Measurements from ENCODE around the gene BPIFB2.

Gene BPIFB2

GRCh38 chr20:32983459-32984112 lies 23.9 kb upstream of the BPIFB2 start:
- Histone ChIP-seq H3K4me2 (ENCODE audit: low read length) (no peak overlapping the region), H3K79me2 (no peaks in the 10 kb centered on the region), H3K27ac (no peak overlapping the region), H2AFZ (no peak overlapping the region), H3K9ac (no peak overlapping the region), H3K9me3 (ENCODE audit: control insufficient read depth, low read length) (no peaks in the 10 kb centered on the region), H3K4me3 (ENCODE audit: low read depth, low read length) (no peak overlapping the region), H3K27me3 (ENCODE audit: control insufficient read depth, insufficient read depth, low read length) (no peaks in the 10 kb centered on the region), H3K36me3 (ENCODE audit: control insufficient read depth, insufficient read depth, low read length) (no peaks in the 10 kb centered on the region), H3K4me1 (no peaks in the 10 kb centered on the region)
- TF ChIP-seq, protein P1, sequence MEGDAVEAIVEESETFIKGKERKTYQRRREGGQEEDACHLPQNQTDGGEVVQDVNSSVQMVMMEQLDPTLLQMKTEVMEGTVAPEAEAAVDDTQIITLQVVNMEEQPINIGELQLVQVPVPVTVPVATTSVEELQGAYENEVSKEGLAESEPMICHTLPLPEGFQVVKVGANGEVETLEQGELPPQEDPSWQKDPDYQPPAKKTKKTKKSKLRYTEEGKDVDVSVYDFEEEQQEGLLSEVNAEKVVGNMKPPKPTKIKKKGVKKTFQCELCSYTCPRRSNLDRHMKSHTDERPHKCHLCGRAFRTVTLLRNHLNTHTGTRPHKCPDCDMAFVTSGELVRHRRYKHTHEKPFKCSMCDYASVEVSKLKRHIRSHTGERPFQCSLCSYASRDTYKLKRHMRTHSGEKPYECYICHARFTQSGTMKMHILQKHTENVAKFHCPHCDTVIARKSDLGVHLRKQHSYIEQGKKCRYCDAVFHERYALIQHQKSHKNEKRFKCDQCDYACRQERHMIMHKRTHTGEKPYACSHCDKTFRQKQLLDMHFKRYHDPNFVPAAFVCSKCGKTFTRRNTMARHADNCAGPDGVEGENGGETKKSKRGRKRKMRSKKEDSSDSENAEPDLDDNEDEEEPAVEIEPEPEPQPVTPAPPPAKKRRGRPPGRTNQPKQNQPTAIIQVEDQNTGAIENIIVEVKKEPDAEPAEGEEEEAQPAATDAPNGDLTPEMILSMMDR (IDR thresholded peaks at IDR 0.05), result no peak

DNA sequence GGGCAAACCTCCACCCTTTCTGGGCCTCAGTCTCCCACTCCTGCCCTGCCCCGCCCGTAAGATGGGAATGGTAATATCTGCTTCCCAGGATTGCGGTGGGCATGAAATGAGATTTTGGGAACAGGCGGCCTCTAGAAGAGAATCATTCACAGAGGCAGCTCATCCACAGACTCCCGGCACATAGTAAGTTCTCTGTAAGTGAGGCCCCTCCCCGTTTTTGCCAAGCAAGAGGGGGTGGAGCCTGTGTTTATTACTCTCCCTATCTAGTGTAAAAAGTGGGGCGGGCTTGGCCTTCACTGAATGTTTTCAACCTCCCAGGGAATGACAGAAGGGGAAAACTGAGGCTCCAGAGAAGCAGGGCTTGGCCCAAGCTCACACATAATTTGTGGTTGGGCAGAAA lies 23.3 kb upstream of the BPIFB2 start:
- no peaks in the 10 kb centered on the region for H3K36me3 ChIP-seq (ENCODE audit: control insufficient read depth, insufficient read depth, low read length)
- no peak overlapping the region for H3K4me3 ChIP-seq (ENCODE audit: low read depth, low read length)
- H3K9ac ChIP-seq, result no peak overlapping the region
- no peak overlapping the region for H3K27ac ChIP-seq
- H3K9me3 ChIP-seq (ENCODE audit: control insufficient read depth, low read length), result no peaks in the 10 kb centered on the region
- H3K4me1 ChIP-seq, result no peaks in the 10 kb centered on the region
- H2AFZ ChIP-seq, result no peak overlapping the region
- H3K79me2 ChIP-seq, result no peaks in the 10 kb centered on the region
- TF ChIP-seq, protein P1 (IDR thresholded peaks at IDR 0.05), result no peak
- H3K27me3 ChIP-seq (ENCODE audit: control insufficient read depth, insufficient read depth, low read length), result no peaks in the 10 kb centered on the region
- no peak overlapping the region for H3K4me2 ChIP-seq (ENCODE audit: low read length)

GRCh38 chr20:32984631-32985354 lies 22.7 kb upstream of the BPIFB2 start:
- no peaks in the 10 kb centered on the region for H3K36me3 ChIP-seq (ENCODE audit: control insufficient read depth, insufficient read depth, low read length)
- H3K27me3 ChIP-seq (ENCODE audit: control insufficient read depth, insufficient read depth, low read length), result no peaks in the 10 kb centered on the region
- TF ChIP-seq, protein P1 (IDR thresholded peaks at IDR 0.05), result no peak
- H3K9ac ChIP-seq, result no peak overlapping the region
- no peak overlapping the region for H3K4me3 ChIP-seq (ENCODE audit: low read depth, low read length)
- no peaks in the 10 kb centered on the region for H3K9me3 ChIP-seq (ENCODE audit: control insufficient read depth, low read length)
- H2AFZ ChIP-seq, result no peak overlapping the region
- no peaks in the 10 kb centered on the region for H3K79me2 ChIP-seq
- no peak overlapping the region for H3K4me2 ChIP-seq (ENCODE audit: low read length)
- no peak overlapping the region for H3K27ac ChIP-seq
- H3K4me1 ChIP-seq, result no peaks in the 10 kb centered on the region

DNA sequence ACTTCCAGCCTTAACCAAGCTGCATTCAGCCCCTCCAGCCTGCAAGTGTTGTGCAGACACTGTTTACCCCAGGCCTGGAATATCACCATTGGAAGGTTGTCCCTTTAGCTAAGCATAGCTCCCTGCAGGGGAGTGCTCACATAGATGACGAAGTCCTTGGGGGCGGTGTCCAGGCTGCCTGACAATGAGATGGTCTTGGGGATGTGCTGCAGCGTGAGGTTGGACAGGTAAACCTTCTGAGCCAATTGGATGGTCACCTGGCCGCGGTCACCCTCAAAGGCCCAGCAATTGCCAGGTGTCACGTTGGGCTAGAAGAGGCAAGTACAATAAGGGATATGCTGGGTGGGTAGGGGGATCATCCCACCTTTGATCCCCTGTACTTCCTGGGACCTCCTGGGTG lies 21.9 kb upstream of the BPIFB2 start:
- H3K36me3 ChIP-seq (ENCODE audit: control insufficient read depth, insufficient read depth, low read length), result no peaks in the 10 kb centered on the region
- H2AFZ ChIP-seq, result no peak overlapping the region
- H3K79me2 ChIP-seq, result no peaks in the 10 kb centered on the region
- no peak overlapping the region for H3K4me3 ChIP-seq (ENCODE audit: low read depth, low read length)
- no peak overlapping the region for H3K4me2 ChIP-seq (ENCODE audit: low read length)
- no peaks in the 10 kb centered on the region for H3K9me3 ChIP-seq (ENCODE audit: control insufficient read depth, low read length)
- TF ChIP-seq, protein P1 (IDR thresholded peaks at IDR 0.05), result no peak
- no peak overlapping the region for H3K27ac ChIP-seq
- H3K9ac ChIP-seq, result no peak overlapping the region
- H3K27me3 ChIP-seq (ENCODE audit: control insufficient read depth, insufficient read depth, low read length), result no peaks in the 10 kb centered on the region
- no peaks in the 10 kb centered on the region for H3K4me1 ChIP-seq
